ENCODE measurements around the gene RHBDL2. TPM values are rescaled to one million over a fixed set of nuclear protein-coding genes. Genes with fewer than 3 reads are reported as not detected.

RHBDL2 gene
- polyA plus RNA-seq, 2 donors = 24.3 to 25.1 TPM

- Histone ChIP-seq H3K4me1 (ENCODE audit: control insufficient read depth in 2 of 2, insufficient read depth in 2 of 2, low read length in 1 of 2) (peaks cover 0 to 9% of the 10 kb centered on the region in 2 donors), H3K27me3 (ENCODE audit: control insufficient read depth in 1 of 2, insufficient read depth in 2 of 2, low read length in 2 of 2) (no peaks in the 10 kb centered on the region), H3K9me3 (ENCODE audit: control insufficient read depth in 2 of 2, insufficient read depth in 1 of 2, low read depth in 1 of 2, low read length in 1 of 2) (no peaks in the 10 kb centered on the region), H3K4me3 (ENCODE audit: low read depth in 1 of 2, low read length in 2 of 2) (peak overlapping the region in 1 of 2 donors; percentile 77), H3K36me3 (ENCODE audit: control insufficient read depth in 2 of 2, insufficient read depth in 2 of 2, low read length in 1 of 2) (peaks cover 0 to 4% of the 10 kb centered on the region in 2 donors), H3K27ac (ENCODE audit: low read depth in 2 of 2, low read length in 1 of 2) (peak overlapping the region in 1 of 2 donors; percentile 8)
- 78 to 89% methylated on average over 9 of the region's 9 CpGs for WGBS, 2 donors
Measured at GRCh38 chr1:38940339-38941047, 1.1 kb downstream of the RHBDL2 start.

- H3K4me1 ChIP-seq (ENCODE audit: control insufficient read depth in 2 of 2, insufficient read depth in 2 of 2, low read length in 1 of 2) = peaks cover 0 to 9% of the 10 kb centered on the region in 2 donors
- H3K4me3 ChIP-seq (ENCODE audit: low read depth in 1 of 2, low read length in 2 of 2) = no peak overlapping the region
- whole genome bisulfite sequencing, 2 donors = 47 to 53% methylated on average over 4 of the region's 4 CpGs
- no peaks in the 10 kb centered on the region for H3K27me3 ChIP-seq (ENCODE audit: control insufficient read depth in 1 of 2, insufficient read depth in 2 of 2, low read length in 2 of 2)
- no peak overlapping the region for H3K27ac ChIP-seq (ENCODE audit: low read depth in 2 of 2, low read length in 1 of 2)
- peaks cover 0 to 4% of the 10 kb centered on the region in 2 donors for H3K36me3 ChIP-seq (ENCODE audit: control insufficient read depth in 2 of 2, insufficient read depth in 2 of 2, low read length in 1 of 2)
- H3K9me3 ChIP-seq (ENCODE audit: control insufficient read depth in 2 of 2, insufficient read depth in 1 of 2, low read depth in 1 of 2, low read length in 1 of 2) = no peaks in the 10 kb centered on the region
Measured at GRCh38 chr1:38938722-38939260, 2.8 kb downstream of the RHBDL2 start.

- H3K4me3 ChIP-seq (ENCODE audit: low read depth in 1 of 2, low read length in 2 of 2) = no peak overlapping the region
- peaks cover 0 to 1% of the 10 kb centered on the region in 2 donors for H3K36me3 ChIP-seq (ENCODE audit: control insufficient read depth in 2 of 2, insufficient read depth in 2 of 2, low read length in 1 of 2)
- H3K4me1 ChIP-seq (ENCODE audit: control insufficient read depth in 2 of 2, insufficient read depth in 2 of 2, low read length in 1 of 2) = no peaks in the 10 kb centered on the region
- H3K27ac ChIP-seq (ENCODE audit: low read depth in 2 of 2, low read length in 1 of 2) = no peak overlapping the region
- WGBS, 2 donors = 88% methylated on average over 7 of the region's 7 CpGs
- no peaks in the 10 kb centered on the region for H3K9me3 ChIP-seq (ENCODE audit: control insufficient read depth in 2 of 2, insufficient read depth in 1 of 2, low read depth in 1 of 2, low read length in 1 of 2)
- H3K27me3 ChIP-seq (ENCODE audit: control insufficient read depth in 1 of 2, insufficient read depth in 2 of 2, low read length in 2 of 2) = no peaks in the 10 kb centered on the region
Measured at GRCh38 chr1:38932571-38932970, 9.1 kb downstream of the RHBDL2 start.

- no peak overlapping the region for H3K4me3 ChIP-seq (ENCODE audit: low read depth in 1 of 2, low read length in 2 of 2)
- WGBS, 2 donors = 72 to 80% methylated on average over 6 of the region's 6 CpGs
- no peak overlapping the region for H3K27ac ChIP-seq (ENCODE audit: low read depth in 2 of 2, low read length in 1 of 2)
- H3K4me1 ChIP-seq (ENCODE audit: control insufficient read depth in 2 of 2, insufficient read depth in 2 of 2, low read length in 1 of 2) = no peaks in the 10 kb centered on the region
- H3K27me3 ChIP-seq (ENCODE audit: control insufficient read depth in 1 of 2, insufficient read depth in 2 of 2, low read length in 2 of 2) = no peaks in the 10 kb centered on the region
- H3K36me3 ChIP-seq (ENCODE audit: control insufficient read depth in 2 of 2, insufficient read depth in 2 of 2, low read length in 1 of 2) = peaks cover 0 to 2% of the 10 kb centered on the region in 2 donors
- no peaks in the 10 kb centered on the region for H3K9me3 ChIP-seq (ENCODE audit: control insufficient read depth in 2 of 2, insufficient read depth in 1 of 2, low read depth in 1 of 2, low read length in 1 of 2)
Measured at GRCh38 chr1:38929476-38929875, 12.2 kb downstream of the RHBDL2 start.

GRCh38 chr1:38929054-38929453 lies 12.6 kb downstream of the RHBDL2 start:
- no peaks in the 10 kb centered on the region for H3K27me3 ChIP-seq (ENCODE audit: control insufficient read depth in 1 of 2, insufficient read depth in 2 of 2, low read length in 2 of 2)
- no peak overlapping the region for H3K27ac ChIP-seq (ENCODE audit: low read depth in 2 of 2, low read length in 1 of 2)
- WGBS, 2 donors = 86 to 87% methylated on average over 8 of the region's 8 CpGs
- H3K9me3 ChIP-seq (ENCODE audit: control insufficient read depth in 2 of 2, insufficient read depth in 1 of 2, low read depth in 1 of 2, low read length in 1 of 2) = no peaks in the 10 kb centered on the region
- H3K36me3 ChIP-seq (ENCODE audit: control insufficient read depth in 2 of 2, insufficient read depth in 2 of 2, low read length in 1 of 2) = peaks cover 0 to 2% of the 10 kb centered on the region in 2 donors
- no peak overlapping the region for H3K4me3 ChIP-seq (ENCODE audit: low read depth in 1 of 2, low read length in 2 of 2)
- H3K4me1 ChIP-seq (ENCODE audit: control insufficient read depth in 2 of 2, insufficient read depth in 2 of 2, low read length in 1 of 2) = no peaks in the 10 kb centered on the region

GRCh38 chr1:38926091-38926490 lies 15.5 kb downstream of the RHBDL2 start:
- H3K36me3 ChIP-seq (ENCODE audit: control insufficient read depth in 2 of 2, insufficient read depth in 2 of 2, low read length in 1 of 2) = peaks cover 0 to 2% of the 10 kb centered on the region in 2 donors
- no peak overlapping the region for H3K27ac ChIP-seq (ENCODE audit: low read depth in 2 of 2, low read length in 1 of 2)
- H3K9me3 ChIP-seq (ENCODE audit: control insufficient read depth in 2 of 2, insufficient read depth in 1 of 2, low read depth in 1 of 2, low read length in 1 of 2) = no peaks in the 10 kb centered on the region
- WGBS, 2 donors = 92 to 94% methylated on average over 3 of the region's 3 CpGs
- no peak overlapping the region for H3K4me3 ChIP-seq (ENCODE audit: low read depth in 1 of 2, low read length in 2 of 2)
- H3K4me1 ChIP-seq (ENCODE audit: control insufficient read depth in 2 of 2, insufficient read depth in 2 of 2, low read length in 1 of 2) = no peaks in the 10 kb centered on the region
- no peaks in the 10 kb centered on the region for H3K27me3 ChIP-seq (ENCODE audit: control insufficient read depth in 1 of 2, insufficient read depth in 2 of 2, low read length in 2 of 2)

- H3K4me1 ChIP-seq (ENCODE audit: control insufficient read depth in 2 of 2, insufficient read depth in 2 of 2, low read length in 1 of 2) = no peaks in the 10 kb centered on the region
- WGBS, 2 donors = 89 to 97% methylated on average over 2 of the region's 2 CpGs
Measured at GRCh38 chr1:38925391-38925790, 16.2 kb downstream of the RHBDL2 start.

GRCh38 chr1:38923607-38924006 lies 18.0 kb downstream of the RHBDL2 start:
- Histone ChIP-seq H3K27ac (ENCODE audit: low read depth in 2 of 2, low read length in 1 of 2) (no peak overlapping the region), H3K4me1 (ENCODE audit: control insufficient read depth in 2 of 2, insufficient read depth in 2 of 2, low read length in 1 of 2) (no peaks in the 10 kb centered on the region), H3K9me3 (ENCODE audit: control insufficient read depth in 2 of 2, insufficient read depth in 1 of 2, low read depth in 1 of 2, low read length in 1 of 2) (no peaks in the 10 kb centered on the region), H3K4me3 (ENCODE audit: low read depth in 1 of 2, low read length in 2 of 2) (no peak overlapping the region), H3K27me3 (ENCODE audit: control insufficient read depth in 1 of 2, insufficient read depth in 2 of 2, low read length in 2 of 2) (no peaks in the 10 kb centered on the region), H3K36me3 (ENCODE audit: control insufficient read depth in 2 of 2, insufficient read depth in 2 of 2, low read length in 1 of 2) (peaks cover 0 to 2% of the 10 kb centered on the region in 2 donors)
- WGBS, 2 donors = 73 to 84% methylated on average over 3 of the region's 3 CpGs

More at GRCh38 chr1:38925391-38925790, 16.2 kb downstream of the RHBDL2 start:
- Histone ChIP-seq H3K27me3 (ENCODE audit: control insufficient read depth in 1 of 2, insufficient read depth in 2 of 2, low read length in 2 of 2) (no peaks in the 10 kb centered on the region), H3K27ac (ENCODE audit: low read depth in 2 of 2, low read length in 1 of 2) (no peak overlapping the region), H3K36me3 (ENCODE audit: control insufficient read depth in 2 of 2, insufficient read depth in 2 of 2, low read length in 1 of 2) (peaks cover 0 to 2% of the 10 kb centered on the region in 2 donors), H3K9me3 (ENCODE audit: control insufficient read depth in 2 of 2, insufficient read depth in 1 of 2, low read depth in 1 of 2, low read length in 1 of 2) (no peaks in the 10 kb centered on the region), H3K4me3 (ENCODE audit: low read depth in 1 of 2, low read length in 2 of 2) (no peak overlapping the region)

- H3K27me3 ChIP-seq (ENCODE audit: control insufficient read depth in 1 of 2, insufficient read depth in 2 of 2, low read length in 2 of 2) = no peaks in the 10 kb centered on the region
- no peak overlapping the region for H3K27ac ChIP-seq (ENCODE audit: low read depth in 2 of 2, low read length in 1 of 2)
- H3K4me1 ChIP-seq (ENCODE audit: control insufficient read depth in 2 of 2, insufficient read depth in 2 of 2, low read length in 1 of 2) = no peaks in the 10 kb centered on the region
- WGBS, 2 donors = 65 to 68% methylated on average over 3 of the region's 3 CpGs
- H3K4me3 ChIP-seq (ENCODE audit: low read depth in 1 of 2, low read length in 2 of 2) = no peak overlapping the region
- no peaks in the 10 kb centered on the region for H3K9me3 ChIP-seq (ENCODE audit: control insufficient read depth in 2 of 2, insufficient read depth in 1 of 2, low read depth in 1 of 2, low read length in 1 of 2)
- peaks cover 0 to 2% of the 10 kb centered on the region in 2 donors for H3K36me3 ChIP-seq (ENCODE audit: control insufficient read depth in 2 of 2, insufficient read depth in 2 of 2, low read length in 1 of 2)
Measured at GRCh38 chr1:38919130-38919529, 22.5 kb downstream of the RHBDL2 start.

GRCh38 chr1:38918568-38918967 lies 23.1 kb downstream of the RHBDL2 start:
- no peaks in the 10 kb centered on the region for H3K4me1 ChIP-seq (ENCODE audit: control insufficient read depth in 2 of 2, insufficient read depth in 2 of 2, low read length in 1 of 2)
- no peak overlapping the region for H3K27ac ChIP-seq (ENCODE audit: low read depth in 2 of 2, low read length in 1 of 2)
- H3K4me3 ChIP-seq (ENCODE audit: low read depth in 1 of 2, low read length in 2 of 2) = no peak overlapping the region
- no peaks in the 10 kb centered on the region for H3K9me3 ChIP-seq (ENCODE audit: control insufficient read depth in 2 of 2, insufficient read depth in 1 of 2, low read depth in 1 of 2, low read length in 1 of 2)
- no peaks in the 10 kb centered on the region for H3K27me3 ChIP-seq (ENCODE audit: control insufficient read depth in 1 of 2, insufficient read depth in 2 of 2, low read length in 2 of 2)
- 70 to 74% methylated on average over 5 of the region's 5 CpGs for WGBS, 2 donors
- H3K36me3 ChIP-seq (ENCODE audit: control insufficient read depth in 2 of 2, insufficient read depth in 2 of 2, low read length in 1 of 2) = peaks cover 0 to 2% of the 10 kb centered on the region in 2 donors
